Measurements from ENCODE around the gene IFNA8.
"Not testable (repeated sequence)": the region's sequence is repeated elsewhere in the genome, so short reads cannot be mapped to it uniquely, and the experiment has no call there.

The IFNA8 gene

GRCh38 chr9:21408817-21409216 lies at the start of gene IFNA8:
Gene IFNA8, plus strand, starts transcription at chr9:21409117. Its CDS starts 60 bp downstream, at chr9:21409177.
- no peak for DNase-seq

GRCh38 chr9:21362287-21362686 lies 46.6 kb upstream of the IFNA8 start:
- DNase-seq: no peak

GRCh38 chr9:21367169-21367568 lies 41.7 kb upstream of the IFNA8 start:
- not testable (repeated sequence) for DNase-seq

DNA sequence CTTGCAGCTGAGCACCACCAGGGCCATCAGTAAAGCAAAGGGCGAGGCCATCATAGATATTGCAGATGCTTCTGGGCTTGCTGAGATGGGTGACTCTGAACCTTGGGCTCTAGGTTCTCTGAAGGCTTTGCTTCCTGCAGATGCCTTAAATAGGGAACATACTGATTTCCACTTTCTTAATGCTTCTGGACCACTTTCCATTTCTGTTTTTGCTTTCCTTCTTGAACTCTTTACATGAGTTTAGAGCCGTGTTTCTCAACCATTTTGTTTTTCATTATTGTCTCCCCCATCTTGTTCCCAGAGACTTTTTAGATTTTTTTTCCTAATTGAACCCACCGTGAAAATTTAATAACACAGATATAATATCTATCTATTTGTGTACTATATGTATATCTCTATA lies 41.0 kb upstream of the IFNA8 start, which contains the start of gene IFNA13:
TSS of gene IFNA13 (minus strand) at position 101 of the 400 bp plus-strand sequence. CDS start at position 54, 47 bp downstream.
- no peak for DNase-seq

DNA sequence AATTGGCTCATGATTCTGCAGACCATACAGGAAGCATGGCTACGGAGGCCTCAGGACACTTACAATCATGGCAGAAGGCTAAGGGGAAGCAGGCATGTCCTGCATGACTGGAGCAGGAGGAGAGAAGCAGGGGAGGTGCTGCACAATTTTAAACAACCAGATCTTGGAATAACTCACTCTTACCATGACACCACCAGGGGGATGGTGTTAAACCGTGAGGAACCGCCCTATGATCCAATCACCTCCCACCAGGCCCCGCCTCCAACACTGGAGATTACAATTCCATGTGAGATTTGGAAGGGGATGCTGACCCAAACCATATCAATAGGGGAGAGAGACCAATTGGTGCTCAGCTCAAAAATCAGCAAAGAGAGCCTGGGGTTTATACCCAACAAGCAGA lies 37.5 kb upstream of the IFNA8 start:
- DNase-seq: not testable (repeated sequence)

DNA sequence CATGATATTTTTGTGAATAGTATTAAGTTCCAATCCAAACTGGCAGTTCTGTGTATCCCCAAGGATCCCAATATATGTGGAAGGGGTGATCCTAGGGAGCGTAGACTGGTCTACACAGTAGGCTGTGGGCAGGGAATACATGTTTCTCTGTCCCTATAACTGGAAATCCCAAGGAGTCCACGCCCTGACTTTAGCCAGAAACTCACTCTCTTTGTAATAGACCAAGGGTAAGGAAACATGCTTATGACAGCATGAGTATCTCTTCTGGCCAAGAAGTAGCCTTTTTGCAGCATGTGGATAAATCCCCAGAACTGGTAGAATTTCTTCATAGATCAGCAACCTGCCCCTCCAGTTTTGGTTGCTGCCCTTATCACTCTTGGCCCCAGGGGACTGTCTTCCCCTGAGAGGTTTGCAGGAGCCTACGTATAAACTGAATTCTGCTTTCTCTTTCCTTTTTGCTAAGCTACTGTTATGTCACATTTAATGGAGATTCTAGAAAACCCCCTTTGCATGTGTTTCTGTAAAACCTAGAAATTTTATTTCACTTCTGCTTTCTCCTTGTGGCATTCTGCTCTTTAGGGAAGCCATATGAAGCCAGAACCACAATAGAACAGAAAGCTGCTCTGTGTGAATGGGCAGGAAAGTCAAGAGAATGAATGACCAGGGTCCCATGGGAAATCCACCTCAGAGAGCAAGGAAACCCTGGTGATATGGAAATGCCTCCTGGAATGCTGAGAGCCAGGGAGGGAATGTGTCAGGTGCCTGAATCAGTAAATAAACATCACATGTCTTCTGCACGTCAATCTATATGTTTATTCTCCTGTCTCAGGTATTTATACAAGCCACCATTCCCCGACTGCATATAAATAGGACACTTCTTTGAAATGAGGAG lies 27.2 kb upstream of the IFNA8 start:
- DNase-seq: peak in 1 of 3 experiments; percentile 11

DNA sequence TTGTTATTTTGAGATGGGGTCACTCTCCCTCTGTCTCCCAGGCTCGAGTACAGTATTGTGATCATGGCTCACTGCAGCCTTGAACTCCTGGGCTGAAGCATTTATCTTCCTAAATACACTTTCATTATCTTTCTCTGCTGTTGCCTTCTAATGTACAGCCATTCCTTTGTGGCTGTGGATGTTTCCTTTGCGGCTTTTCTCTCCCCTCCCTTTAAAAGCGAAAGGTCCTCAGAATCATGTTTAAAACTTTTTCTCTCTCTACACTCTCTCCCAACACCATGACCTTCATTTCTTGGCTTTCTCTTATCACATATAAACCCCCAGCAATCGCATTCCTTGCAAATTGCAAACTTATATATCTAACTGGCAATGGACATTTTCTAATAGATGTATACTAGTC lies 25.3 kb upstream of the IFNA8 start:
- no peak for DNase-seq

GRCh38 chr9:21385131-21385670 lies 23.7 kb upstream of the IFNA8 start, which contains the start of gene IFNA2:
Gene IFNA2, minus strand, starts transcription at chr9:21385398. Its CDS starts 69 bp downstream, at chr9:21385329.
- DNase-seq: no peak

DNA sequence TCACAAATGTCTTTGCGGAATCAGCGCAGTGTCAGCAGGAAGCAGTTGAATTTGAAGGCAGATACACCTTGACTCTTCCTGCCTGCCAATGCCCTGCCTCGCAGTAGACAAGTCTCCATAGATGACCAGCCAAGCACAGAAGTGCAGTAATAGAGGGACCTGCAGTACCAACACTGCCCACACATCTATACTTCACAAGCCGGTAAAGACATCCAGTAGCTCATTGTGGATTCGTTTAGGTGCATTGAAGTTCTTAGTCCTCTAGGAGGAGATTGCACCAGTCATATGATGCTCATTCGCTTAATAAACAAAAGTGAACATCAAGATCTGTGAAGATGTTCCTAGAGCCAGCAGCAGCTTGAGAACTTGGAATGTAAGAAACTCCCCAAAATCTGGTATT lies 16.6 kb upstream of the IFNA8 start:
- no peak for DNase-seq

GRCh38 chr9:21395778-21396717 lies 12.9 kb upstream of the IFNA8 start:
- peak; percentile 22 to 46 (median 39) for DNase-seq

- no peak for DNase-seq
Measured at GRCh38 chr9:21398955-21399489, 9.9 kb upstream of the IFNA8 start.

GRCh38 chr9:21399956-21400355 lies 9.0 kb upstream of the IFNA8 start:
- DNase-seq: peak in 1 of 3 experiments; percentile 11

DNA sequence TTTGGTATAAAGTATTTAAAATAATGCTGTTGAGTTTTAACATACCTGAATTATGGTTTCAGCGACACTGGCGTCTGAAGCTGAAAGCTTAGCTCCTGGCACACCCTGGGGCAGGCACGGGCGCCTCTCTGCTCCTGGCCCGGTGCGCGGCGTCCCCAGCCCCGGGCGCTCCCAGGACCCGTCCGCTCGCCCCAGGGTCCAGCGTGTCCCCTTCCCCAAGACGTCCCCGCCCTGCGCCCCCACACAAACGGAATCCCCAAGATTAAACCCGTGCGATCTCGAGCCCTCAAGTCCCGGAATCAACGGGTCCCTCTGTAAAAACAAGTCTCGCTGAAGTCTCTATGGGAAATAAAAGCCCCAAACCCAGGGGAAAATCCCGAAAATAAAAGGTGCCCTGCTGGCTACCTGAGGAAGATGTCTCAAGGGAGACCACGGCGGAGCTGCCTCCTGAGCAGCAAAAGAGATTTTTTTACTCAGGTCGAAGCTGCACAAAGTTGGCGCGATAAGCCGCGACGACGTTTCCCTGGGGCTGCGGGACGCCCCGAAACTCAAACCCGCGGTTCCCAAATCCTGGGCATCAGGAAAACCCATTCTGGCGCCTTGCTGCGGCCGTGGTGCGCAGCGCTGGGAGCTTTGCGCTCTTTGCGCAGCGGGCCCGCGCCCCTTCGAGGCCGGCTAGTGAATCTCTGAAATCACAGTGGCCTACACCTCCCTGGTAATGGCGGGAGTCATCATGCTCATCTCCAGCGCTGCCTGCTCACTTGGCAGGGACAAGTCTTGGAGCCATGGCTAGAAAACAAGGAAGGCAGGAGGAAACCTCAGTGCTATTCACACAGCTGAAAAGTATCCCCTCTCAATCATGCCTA lies 6.3 kb upstream of the IFNA8 start:
- DNase-seq: no peak

GRCh38 chr9:21404146-21404545 lies 4.8 kb upstream of the IFNA8 start:
- DNase-seq: no peak

DNA sequence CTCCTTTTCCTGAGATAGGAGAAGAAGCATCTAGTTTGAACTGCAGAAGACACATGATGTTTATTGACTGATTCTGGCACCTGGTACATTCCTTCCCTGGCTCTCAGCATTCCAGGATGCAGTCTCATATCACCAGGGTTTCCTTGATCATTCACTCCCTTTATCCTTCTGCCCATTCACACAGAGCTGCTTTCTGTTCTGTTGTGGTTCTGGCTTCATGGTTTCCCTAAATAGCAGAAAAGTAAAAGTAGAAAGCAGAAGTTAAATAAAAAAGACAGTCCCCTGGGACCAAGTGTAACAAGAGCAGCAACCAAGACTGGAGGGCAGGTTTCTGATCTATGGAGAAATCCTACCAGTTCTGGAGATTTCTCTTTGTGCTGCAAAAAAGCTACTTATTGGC lies 3.2 kb downstream of the IFNA8 start:
- no peak for DNase-seq

DNA sequence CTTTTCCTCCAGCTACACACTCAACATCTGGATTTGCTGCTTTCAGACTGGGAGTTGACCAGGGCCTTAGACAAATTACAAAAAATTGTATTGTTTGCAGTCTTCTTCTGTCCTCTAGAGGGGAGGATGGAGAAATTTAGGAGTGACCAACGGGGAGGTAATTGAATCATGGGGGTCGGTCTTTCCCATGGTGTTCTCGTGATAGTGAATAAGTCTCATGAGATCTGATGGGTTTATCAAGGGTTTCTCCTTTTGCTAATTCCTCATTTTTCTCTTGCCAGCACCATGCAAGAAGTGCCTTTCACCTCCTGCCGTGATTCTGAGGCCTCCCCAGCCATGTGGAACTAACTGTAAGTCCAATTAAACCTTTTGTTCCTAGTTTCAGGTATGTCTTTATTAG lies 4.2 kb downstream of the IFNA8 start:
- DNase-seq: no peak

DNA sequence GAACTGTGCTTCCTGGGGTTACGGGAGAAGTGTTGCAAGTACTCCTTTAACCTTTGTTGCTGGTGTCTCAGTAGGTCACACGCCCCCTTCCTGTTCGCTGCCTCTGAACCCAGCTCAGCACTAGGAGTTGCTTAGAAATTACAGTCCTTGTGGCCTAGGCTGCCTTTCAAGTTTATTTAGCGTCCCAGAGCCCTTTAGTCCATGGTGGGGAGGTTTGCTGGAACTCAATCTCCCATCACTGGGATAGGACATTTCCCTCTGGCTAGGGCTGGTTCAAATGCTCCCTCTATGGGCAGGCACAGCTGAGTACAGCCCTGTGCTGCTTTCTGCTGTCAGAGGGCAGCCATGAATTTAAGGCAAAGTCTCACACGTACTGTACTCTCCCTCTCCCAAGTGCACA lies 4.7 kb downstream of the IFNA8 start:
- no peak for DNase-seq

GRCh38 chr9:21414220-21414940 lies 5.5 kb downstream of the IFNA8 start:
- DNase-seq: no peak

- no peak for DNase-seq
Measured at GRCh38 chr9:21415493-21416267, 6.8 kb downstream of the IFNA8 start.

DNA sequence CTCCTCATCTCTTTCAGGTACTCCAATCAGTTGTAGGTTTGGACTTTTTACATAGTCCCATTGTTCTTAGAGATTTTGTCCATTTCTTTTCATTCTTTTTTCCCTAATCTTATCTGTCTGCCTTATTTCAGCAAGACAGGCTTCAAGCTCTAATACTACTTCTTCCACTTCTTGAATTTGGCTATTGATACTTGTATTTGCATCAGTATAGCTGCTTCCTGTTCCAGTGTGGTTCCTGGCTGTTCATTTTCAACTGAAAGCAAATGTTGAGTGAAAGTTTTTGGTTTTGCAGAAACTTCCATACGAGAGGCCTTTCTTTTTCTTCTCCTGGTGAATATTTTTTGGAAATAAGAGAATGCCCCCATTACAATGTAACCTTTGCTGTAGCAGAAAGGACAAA lies 19.3 kb downstream of the IFNA8 start:
- no peak for DNase-seq

Data from NCI-H1417 (cell line).